NCI-H2171 treated with DMSO at 0.1 percent for 48 hours (cell line): ENCODE measurements around the gene LAMP5.

Experiments used
- DNase-seq: peaks from one replicate; lab custom pipeline; 2025; lab: John Stamatoyannopoulos, UW

LAMP5 gene

DNA sequence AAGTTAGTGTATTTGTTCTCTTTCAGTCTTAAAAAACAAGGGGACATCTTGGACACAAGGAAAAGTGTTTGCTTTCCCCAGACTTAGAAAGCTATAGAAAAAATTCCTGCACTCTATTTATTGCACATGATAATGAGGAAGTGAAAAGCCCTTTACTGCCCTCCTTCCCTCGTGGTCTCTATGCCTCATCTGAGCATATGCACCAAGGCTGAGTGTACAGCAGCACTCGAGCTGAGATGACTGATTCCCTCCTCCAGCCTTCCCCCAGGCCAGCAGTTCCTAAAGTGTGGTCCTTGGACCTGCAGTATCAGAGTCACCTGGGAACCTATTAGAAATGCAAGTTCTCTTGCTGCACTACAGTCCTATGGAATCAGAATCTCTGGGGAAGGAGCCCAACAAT lies 14.3 kb upstream of the LAMP5 start:
- DNase-seq: no peak

DNA sequence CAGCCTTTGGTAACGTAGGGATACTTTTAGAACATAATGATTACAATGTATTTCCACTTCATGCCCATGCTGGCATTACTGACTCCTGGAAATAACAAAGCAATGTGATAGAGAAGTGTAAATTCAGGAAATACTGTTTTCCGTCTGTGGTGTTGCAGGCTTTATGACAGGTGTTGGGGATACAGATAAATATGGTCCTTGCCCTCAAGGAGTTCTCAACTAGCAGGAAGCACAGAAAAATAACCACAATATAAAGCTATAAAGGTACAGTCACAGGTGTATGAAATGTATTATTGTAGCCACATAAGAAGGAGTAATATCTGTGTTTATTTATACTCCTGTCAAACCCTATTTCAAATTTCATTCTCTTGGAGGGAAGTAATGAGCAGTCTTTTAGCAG lies 12.9 kb upstream of the LAMP5 start:
- no peak for DNase-seq

DNA sequence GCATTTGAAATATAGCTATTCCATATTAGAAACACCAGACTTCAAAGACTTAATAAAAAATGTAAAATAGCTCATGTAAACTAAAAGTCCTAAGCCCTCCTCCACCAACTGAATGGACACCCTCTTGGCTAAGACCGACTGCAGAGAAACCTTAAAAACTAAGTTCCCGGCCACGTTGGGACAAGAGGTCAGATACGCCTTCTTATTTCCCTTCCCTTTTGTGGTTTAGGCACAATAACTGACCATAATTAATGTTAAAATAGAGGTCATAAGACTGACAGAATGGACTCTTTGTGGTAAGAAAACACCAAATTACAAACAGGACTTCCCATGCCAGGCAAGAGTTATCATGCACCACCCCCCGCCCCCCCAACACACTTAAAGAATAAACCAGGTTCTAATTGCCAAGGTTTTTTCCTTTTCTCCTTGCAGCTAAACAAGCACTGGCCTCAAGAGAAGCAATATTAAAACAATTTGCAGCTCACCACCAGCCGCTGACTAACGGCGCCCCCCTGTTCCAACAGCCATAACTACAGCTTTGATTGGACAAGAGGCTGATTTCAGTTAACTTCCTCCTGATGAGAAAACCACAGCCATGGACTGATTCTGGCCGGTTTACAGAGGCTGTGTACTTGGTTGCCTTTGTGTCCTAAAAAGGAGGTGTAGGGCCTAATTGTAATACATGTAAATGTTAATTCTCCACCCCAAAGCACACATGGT lies 10.7 kb upstream of the LAMP5 start:
- no peak for DNase-seq

DNA sequence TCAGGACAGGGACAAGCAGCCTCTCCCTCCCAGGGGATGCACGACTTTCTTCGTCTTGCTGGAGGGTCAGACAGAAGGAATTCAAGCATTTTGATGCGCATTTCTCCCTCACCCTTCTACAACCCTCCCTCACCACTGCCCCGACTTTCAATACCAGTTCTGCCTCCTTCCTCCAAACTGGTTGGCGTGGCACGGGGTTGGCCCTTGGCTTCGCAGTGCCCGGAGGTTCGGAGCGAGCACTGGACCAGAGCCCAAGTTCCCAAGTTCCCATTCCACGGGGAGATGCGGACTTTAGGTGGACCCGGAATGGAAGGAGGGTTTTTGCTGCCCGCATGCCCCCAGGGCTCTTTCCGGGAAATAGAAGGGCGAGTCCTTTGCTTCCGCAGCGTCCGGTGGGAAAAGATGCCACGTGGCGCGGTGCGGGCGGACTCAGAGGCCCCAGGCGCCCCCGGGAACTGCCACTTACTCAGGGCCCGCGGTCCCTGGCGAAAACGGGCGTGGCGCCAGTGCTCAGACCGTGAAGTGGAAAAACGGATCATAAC lies 8.0 kb upstream of the LAMP5 start:
- no peak for DNase-seq

DNA sequence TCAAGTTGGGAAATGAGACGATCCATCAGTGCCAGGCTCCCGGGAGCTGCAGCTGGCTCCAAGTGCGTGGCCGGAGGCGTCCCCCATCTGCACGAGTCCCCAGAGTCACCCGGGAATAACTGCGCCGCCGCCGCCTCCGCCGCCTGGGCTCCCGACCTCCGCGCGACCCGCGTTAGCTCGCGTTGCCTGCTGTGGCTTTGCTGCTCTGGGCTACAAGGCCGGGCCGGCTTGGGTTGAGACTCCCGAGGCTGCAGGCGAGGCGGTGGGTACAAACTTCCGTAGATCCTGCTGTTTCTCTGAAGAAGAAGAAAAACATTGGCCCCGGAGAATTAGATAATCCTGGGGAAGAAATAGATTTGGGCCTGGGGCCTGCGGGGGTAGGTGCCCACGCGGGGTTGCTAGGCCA lies 7.4 kb upstream of the LAMP5 start:
- DNase-seq: no peak

DNA sequence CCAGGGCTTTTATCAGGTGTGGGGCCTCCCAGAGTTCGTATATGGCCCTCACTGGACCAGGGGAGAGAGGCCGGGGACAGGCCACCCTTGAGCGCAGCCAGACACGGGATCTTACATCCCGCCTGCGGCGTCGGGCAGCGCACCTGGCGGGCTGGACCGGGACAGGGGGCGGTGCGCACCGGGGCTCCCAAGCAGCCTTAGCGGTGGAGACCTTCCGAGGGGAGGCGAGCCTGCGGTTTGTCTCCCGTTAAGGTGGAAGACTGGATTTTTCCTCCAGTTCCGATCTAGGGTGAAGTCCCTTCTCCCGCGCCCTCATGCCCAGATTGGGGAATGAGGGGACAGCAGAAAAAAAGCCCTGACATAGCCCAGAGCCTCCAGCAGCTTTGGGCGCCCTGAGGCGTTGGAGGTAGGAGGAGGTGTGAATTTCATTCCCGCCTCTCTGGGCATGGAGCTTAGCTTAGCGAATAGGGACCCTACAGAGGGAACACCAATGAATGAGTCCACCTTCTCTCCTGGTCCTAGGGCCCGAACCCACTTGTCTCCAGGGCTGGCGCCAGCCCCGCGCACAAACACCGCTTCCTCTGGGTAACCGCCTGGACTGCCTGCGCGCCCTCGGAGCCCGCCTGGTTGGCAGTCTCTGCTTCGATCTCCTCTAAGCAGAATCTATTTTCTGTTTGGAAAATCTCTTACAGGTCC lies 6.7 kb upstream of the LAMP5 start:
- no peak for DNase-seq

DNA sequence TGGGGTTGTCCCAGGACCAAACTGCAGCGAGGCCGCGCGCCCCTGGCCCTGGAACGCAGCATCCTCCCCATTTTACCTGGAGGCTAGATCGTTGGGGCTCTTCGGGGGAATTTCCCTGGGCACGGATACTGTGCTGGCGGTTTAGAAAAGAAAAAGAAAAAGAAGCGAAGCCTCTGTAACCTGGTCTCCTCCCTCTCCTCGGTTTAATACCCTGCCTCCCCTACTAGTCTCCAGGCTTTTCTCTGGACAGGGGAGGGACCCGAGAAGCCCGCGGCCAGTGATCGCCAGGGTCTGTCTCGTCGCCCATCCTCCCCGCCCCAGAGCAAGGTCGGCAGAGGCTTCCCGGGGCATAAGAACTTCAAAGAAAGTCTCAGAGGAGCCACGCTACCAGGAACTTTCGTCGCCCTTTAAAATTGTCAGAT lies 6.1 kb upstream of the LAMP5 start:
- DNase-seq: no peak

DNA sequence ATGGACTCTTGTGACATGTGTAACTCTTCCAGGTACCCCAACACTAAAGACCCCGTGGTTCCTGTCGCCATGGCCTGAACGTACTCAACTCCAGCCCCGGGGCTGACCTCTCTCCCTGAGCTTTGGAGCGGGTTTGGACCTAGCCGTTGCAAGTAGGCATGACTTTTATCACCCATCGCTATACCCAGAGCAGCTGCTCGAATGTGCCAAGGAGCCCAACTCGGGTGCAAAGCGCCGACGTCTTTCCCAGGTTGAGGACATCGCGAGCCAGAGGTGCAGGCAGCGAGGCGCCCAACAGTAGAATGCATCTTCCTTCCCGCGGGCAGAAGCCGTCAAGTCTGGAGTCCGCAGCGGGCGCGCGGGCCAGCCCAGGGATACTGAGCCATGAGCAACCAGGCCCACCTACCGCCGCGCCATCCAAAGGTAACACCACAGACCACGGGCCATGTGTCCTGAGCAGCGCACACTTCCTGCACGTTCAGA lies 5.7 kb upstream of the LAMP5 start:
- no peak for DNase-seq

DNA sequence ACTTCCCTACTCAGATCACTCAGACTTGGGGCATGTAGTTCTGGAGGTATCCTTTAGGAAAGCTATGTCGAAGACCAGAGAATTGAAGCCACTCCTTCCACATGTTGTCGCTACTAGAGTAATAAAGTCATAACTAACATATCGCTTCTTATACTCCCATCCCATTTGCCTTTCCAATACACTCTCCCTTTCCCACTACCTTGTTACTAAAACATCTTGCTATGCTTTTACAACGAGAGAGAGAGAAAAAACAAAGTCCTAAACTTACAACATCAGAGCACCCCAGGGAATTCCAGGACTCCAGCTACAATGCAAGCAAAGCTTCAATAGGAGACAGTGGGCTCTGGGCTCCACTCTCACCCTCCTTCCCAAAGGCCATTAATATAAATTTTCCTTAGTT lies 5.1 kb upstream of the LAMP5 start:
- no peak for DNase-seq

DNA sequence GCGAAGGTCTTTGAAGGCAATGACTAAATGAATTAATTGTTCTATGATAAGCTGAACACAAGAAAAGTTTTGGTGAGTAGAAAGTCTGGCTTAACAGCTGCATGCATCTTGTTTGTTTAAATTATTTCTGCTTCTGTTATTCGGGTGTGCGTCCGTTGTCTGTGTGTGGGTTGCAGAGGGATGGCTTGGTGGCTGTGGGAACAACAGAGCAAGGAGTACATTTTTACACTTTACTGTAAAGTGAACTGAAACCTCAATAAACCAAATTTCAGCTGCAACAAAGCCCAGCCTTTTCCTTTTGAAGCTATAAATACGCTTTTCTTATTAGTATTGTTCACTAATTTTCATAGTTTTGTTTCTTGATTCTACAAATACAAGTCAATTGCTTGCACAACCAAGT lies 3.5 kb upstream of the LAMP5 start:
- DNase-seq: no peak

DNA sequence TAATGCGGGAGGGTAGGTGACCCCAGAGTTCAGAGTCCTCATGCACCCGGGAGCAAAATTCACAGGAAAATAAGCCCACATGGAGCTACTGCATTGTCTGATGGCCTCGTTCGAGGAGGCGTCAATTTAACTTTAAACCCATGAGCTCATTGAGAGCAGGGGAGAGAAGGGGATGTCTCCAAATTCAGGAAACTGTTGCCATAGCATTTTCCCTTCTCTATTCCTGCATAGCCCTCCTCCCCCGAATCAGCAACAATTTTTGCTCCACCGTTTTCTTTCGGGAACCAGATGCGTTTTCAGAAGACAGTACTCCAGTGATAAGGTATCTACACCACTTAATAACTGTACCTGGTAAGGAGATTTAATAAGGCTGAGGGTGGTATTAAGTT lies 324 bp upstream of the LAMP5 start:
- DNase-seq: no peak

DNA sequence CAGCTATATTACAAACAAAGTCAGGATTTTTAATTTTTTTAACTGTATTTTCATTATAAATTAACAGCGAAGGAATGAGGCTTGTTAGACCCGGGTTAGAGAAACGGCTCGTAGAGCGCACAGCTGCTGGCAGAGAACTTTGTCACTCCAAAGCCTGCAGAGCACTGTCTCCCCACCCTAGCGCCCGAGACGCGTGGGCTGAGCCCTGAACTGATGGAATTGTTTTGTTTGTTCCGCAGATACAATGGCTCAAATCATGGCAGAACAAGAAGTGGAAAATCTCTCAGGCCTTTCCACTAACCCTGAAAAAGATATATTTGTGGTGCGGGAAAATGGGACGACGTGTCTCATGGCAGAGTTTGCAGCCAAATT lies 810 bp downstream of the LAMP5 start:
- no peak for DNase-seq

DNA sequence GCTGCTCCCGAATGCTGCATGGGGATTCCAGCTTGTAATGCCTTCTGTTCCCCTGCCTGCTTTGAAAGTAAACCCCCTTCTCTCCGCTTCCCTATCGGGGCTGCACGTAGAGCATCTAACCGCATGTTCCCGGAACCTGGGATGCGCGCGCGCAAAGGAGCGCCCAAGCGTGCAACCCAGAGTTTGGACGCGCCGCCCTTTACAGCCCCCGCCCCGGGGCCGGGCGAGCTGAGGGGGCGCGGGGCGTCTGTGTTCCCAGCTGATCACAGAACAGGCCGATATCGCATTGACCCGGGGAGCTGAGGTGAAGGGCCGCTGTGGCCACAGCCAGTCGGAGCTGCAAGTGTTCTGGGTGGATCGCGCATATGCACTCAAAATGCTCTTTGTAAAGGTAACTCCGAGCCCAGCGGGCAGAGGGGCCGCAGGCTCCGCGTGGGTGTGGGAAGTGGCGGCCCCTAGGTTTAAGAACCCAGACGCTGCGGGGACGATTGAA lies 1.4 kb downstream of the LAMP5 start:
- DNase-seq: no peak

DNA sequence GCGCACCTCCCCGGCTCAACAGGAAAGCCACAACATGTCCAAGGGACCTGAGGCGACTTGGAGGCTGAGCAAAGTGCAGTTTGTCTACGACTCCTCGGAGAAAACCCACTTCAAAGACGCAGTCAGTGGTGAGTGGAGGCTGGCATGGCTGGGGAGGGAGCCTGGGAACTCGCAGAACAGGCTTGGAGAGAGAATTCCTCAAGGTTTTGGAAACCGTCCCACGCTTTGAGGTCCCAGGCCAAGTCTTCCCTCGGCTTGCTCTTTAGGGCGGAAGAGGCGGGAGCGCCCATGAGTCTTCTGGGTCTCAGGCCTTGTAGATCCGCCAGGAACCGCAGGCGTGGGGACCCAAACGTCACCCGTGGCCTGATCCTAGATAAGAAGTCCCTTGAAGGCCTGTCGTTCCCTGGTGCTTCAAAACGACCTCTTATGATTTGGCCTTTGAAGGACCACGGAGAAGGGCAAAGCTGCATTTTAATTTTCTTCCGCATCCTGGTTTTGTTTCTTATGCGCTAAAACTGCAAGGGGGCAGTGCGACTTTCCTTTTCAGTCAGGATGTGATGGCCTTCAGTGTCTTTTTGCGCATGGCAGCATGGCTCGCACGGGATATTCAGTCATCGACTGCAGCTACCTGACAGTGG lies 2.0 kb downstream of the LAMP5 start:
- DNase-seq: no peak

DNA sequence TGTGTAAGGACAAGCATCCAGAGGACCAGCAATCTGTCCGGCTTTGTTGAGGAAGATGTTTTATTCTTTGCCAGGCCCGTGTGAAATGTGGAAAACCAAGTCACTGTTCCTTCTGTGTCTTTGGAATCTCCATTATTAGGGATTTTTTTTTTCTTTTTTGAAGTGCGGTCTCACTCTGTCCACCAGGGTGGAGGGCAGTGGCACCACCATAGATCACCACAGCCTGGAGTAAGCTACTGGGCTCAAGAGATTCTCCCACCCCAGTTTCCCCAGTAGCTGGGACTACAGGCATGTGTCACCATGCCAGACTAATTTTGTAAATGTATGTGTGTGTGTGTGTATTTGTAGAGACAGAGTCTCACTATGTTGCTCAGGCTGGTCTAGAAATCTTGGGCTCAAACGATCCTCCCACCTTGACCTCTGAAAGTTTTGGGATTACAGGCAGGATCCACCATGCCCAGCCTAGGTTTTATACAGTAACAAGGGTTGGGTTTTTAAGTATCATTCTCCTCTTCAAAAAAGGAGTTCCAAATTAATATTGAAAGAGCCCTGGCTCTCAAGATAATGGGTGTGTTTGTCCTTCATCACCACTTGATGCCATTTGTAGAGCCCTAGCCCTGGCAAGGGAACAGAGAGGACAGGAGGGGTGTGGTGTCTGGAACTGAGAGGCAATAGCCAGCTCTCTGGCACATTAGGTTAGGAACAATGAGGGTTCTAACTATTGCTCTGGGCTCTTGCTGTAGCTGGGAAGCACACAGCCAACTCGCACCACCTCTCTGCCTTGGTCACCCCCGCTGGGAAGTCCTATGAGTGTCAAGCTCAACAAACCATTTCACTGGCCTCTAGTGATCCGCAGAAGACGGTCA lies 3.1 kb downstream of the LAMP5 start:
- DNase-seq: no peak

DNA sequence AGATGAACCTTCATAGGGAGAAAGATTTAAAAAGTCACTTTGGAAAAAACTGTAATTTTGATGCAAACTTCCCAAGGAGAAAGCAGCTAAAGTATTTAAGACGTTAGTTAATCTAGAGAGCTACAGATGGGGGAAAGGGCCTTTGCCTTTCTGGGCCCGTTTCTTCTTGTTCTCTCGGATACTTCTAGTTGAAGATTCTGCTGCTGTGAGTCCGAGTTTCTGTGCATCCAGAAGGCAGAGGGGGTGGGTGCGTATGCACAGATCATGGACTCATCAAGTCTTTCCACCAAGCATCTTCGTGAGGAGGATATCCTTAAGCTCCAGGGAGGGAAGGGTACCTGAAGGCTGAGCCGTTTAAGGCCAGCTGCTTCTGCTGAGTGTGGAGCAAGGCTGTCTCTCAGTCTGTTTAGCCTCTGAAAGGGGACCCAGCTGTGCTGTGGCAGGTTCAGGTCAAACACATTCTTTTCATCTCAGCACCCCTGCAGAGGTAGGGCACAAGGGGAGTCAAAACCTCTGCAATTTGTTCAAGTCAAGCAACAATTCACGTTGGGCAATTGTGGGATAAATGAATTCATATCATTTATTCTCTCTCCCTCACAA lies 4.3 kb downstream of the LAMP5 start:
- DNase-seq: no peak

DNA sequence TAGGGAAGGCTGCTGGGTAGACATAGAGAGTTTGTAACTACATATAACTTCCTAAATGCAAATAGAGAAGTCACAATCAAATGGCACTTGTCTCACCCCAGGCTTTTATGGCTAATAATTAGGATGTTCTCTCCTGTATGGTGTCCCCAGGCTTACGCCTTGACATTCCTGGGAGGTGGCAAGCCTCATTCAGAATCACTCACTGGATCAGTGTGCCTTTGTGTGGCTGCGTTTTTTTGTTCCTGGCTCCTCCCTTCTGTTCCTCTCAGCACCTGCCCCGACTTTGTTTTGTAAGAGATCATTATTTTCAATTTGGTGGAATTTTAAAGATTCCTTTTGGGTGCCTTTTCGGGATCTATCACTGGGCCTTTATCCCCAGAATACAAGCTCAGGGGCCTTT lies 5.7 kb downstream of the LAMP5 start:
- DNase-seq: no peak

DNA sequence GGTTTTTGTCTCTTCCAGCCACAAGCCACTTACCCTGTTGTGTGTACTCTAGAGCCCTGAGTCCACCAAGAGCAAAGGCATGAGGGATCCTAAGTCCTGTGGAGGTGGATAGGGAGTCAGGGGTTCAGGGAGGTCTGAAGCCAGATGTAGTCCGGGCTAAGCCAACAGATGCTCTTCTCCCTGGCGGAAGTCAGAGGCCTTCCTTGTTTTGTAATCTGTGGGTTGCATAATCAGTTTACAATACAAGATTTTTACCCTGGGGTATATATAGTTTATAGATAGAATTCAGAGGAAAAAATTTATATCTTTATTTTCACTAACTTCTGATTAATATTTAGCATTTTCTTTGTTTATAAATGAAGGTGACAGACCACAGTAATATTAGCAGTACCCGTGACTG lies 9.2 kb downstream of the LAMP5 start:
- no peak for DNase-seq

DNA sequence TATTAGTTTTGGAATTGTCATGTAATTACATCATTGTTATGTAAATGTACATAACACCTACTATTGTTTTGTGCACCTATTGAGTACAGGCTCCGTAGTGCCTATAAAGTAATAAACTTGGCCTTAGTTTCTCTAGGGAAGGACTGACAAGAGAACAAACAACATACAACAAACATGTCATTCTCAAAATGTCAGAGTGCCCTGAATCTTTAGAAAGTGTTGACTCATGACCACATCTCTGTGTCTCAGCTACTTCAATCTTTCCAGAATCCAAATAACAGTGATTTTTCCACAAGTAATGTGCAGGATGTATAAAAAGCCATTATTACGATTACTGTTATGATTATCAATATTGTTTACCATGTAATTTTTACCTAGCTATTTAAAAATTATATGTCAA lies 17.2 kb downstream of the LAMP5 start:
- no peak for DNase-seq

DNA sequence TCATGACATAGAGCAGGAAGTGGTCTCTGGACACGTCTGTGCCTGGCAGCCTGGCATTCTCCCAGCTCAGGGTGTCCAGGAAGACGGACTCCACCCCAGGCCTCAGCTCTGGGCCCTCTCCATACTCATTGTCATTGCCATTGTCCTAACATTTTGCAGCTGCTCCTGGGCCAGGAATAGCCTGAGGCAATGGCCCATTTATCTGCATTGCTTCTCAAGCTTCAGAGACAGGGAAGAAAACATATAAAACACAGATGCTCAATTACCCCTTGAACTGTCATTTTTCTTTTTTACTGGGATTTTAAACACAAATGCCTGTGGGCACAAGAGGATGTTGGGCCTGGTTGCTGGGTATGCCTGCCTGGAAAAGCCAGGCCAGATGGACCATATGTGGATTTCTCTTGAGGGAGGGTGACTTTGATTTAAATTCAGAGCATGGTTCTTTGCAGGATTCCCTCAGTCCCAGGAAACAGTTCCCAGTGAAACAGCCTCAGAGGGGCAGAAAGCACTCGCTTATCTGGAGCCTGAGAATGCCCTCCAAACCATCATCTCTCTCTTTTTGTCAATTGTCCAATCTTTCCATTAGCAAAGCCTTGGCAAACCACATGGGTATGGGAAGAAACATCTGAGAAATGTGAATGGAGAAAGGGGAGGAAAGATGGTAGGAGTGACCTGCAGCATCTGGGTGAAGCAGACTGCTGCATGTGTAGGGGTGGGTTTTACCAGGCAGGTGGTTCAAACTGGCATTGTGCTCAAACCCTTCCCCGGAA lies 17.9 kb downstream of the LAMP5 start:
- DNase-seq: no peak

DNA sequence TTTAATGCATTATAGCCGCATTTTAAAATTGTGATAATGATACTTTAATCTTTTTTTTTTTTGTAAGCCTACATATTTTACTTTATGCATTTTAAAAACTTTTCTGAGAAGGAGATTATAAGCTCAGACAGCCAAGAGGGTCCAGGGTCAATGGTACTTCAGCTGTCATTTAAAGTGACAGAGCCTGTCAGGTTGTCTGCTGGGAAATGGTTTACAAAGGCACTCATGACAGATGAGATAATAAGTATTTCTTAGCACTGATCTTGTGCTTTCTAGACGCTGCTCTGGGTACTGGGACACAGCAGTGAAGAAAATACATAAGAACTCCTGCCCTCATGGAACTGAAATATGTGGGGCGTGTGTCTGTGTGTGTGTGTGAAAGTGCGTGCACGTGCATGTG lies 19.6 kb downstream of the LAMP5 start:
- no peak for DNase-seq
